Measurements from ENCODE around the gene WHRN.
A peak's percentile ranks its signal among the peaks of the same experiment; 100 is the strongest.

Gene WHRN

DNA sequence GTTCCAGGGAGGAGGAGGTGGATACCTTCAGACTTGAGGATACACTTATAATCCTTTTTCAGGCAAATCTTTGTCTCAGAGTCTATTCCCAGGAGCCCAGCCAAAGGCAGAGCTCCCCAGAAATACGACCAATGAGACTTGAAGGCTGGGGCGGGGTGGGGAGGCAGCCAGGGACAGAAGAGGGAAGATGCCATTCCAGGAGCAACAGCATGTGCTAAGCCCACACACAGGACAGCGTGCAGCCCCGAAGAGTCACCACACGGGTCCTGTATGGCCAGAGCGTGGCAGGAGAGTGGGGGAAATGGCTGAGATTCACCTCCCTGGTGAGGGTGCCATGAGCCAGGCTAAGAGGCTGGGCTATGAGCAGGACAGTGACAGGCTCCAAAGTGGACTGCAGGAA lies 35.2 kb downstream of the WHRN start:
- H3K4me1 Mint-ChIP-seq = peaks cover under 1% of the 10 kb centered on the region
- H3K4me3 Mint-ChIP-seq = no peak overlapping the region
- peaks cover 5% of the 10 kb centered on the region for H3K27me3 Mint-ChIP-seq (ENCODE audit: low read depth, poor library complexity)
- H3K36me3 Mint-ChIP-seq (ENCODE audit: low read depth) = peaks cover 16% of the 10 kb centered on the region
- H3K9me3 Mint-ChIP-seq = no peaks in the 10 kb centered on the region
- no peak for DNase-seq
- TF ChIP-seq, protein P1, sequence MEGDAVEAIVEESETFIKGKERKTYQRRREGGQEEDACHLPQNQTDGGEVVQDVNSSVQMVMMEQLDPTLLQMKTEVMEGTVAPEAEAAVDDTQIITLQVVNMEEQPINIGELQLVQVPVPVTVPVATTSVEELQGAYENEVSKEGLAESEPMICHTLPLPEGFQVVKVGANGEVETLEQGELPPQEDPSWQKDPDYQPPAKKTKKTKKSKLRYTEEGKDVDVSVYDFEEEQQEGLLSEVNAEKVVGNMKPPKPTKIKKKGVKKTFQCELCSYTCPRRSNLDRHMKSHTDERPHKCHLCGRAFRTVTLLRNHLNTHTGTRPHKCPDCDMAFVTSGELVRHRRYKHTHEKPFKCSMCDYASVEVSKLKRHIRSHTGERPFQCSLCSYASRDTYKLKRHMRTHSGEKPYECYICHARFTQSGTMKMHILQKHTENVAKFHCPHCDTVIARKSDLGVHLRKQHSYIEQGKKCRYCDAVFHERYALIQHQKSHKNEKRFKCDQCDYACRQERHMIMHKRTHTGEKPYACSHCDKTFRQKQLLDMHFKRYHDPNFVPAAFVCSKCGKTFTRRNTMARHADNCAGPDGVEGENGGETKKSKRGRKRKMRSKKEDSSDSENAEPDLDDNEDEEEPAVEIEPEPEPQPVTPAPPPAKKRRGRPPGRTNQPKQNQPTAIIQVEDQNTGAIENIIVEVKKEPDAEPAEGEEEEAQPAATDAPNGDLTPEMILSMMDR (IDR thresholded peaks at IDR 0.05) = no peak
- peak overlapping the region; percentile 42 for H3K27ac Mint-ChIP-seq

DNA sequence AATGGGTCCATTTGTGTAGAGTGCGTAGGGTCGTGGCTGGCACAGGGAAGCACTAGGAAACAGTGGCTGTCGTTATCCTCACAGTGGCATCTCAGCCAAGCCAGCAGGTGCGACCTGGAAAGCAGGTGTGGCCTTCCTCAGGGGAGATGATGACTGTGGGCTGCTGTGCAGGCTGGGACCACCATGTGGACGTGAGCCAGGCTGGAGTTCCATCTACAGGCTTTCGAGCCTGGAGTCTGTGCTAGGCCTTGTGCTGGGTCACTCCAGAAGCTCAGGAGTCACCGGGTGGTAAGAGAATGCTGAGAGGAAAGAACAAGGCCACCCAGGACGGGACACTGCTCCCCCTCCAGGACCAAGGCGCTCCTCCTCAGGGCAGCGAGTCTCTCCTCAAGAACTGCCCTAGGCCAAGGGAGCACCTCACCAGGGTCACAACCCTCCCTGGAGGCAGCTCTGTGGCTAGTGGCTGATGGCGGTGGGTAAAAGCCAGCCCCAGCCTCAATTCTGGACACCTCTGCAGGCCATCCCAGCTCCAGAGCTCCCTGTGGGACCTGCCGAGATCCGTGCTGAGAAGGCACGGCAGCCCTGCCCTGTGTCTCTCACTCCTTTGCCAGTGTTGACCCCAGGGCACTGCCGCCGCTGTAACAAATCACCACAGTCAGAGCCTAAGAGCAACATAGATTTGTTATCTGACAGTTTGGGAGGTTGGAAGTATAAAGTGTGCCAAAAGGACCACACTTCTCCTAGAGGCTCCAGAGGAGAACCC lies 36.0 kb downstream of the WHRN start:
- Mint-ChIP-seq H3K9me3 (no peaks in the 10 kb centered on the region), H3K27ac (no peak overlapping the region), H3K27me3 (ENCODE audit: low read depth, poor library complexity) (peaks cover 5% of the 10 kb centered on the region), H3K4me1 (no peaks in the 10 kb centered on the region), H3K4me3 (no peak overlapping the region), H3K36me3 (ENCODE audit: low read depth) (peaks cover 25% of the 10 kb centered on the region)
- DNase-seq = no peak
- TF ChIP-seq, protein P1 (IDR thresholded peaks at IDR 0.05) = no peak

DNA sequence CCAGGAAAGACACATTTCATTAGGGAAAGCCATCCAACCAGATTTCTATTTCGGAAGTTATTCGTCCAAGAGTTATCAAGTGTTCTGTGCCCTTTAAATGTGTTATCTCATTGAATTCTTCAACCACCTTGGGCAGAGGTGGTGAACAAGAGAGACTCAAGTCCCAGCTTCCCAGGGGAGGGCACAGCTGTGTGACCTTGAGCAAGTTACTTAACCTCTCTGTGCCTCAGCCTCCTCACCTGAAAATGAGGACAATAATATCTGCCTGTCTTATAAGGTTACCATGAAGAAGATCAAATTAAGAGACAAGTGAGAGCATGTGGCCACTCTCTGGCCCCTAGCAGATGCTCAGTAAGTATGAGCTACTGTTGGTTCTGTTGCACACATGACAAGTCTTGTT lies 37.4 kb downstream of the WHRN start:
- H3K4me1 Mint-ChIP-seq = no peaks in the 10 kb centered on the region
- TF ChIP-seq, protein P1 (IDR thresholded peaks at IDR 0.05) = no peak
- H3K27me3 Mint-ChIP-seq (ENCODE audit: low read depth, poor library complexity) = peaks cover 5% of the 10 kb centered on the region
- H3K4me3 Mint-ChIP-seq = no peak overlapping the region
- H3K36me3 Mint-ChIP-seq (ENCODE audit: low read depth) = peaks cover 32% of the 10 kb centered on the region
- no peaks in the 10 kb centered on the region for H3K9me3 Mint-ChIP-seq
- H3K27ac Mint-ChIP-seq = no peak overlapping the region
- DNase-seq = no peak

DNA sequence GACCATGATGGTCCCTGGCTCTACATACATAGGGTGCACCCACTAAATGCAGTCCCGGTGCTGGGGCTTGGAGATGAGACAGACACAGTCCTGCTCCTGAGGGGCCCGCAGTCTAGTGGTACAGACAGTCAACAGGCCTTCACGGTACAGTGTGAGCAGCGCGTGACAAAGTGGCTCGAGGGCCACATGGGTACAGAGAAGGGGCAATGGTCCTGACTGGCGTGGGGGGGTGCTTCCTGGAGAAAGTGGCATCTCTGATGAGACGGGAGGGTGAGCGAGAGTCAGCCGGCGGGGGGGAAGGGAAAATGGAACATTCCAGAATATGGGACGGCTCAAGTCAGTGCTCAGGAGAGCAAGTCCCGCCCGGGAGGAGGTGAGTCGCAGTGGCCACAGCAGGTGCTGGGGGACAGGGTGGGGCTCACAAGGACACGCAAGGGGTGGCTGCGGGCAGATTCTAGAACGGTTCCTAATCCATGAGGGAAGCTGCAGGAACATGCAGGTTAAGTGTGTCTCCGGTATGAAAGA lies 38.0 kb downstream of the WHRN start:
- Mint-ChIP-seq H3K27ac (peak overlapping the region; percentile 60), H3K27me3 (ENCODE audit: low read depth, poor library complexity) (peaks cover 9% of the 10 kb centered on the region), H3K36me3 (ENCODE audit: low read depth) (peaks cover 32% of the 10 kb centered on the region), H3K9me3 (no peaks in the 10 kb centered on the region), H3K4me1 (no peaks in the 10 kb centered on the region), H3K4me3 (no peak overlapping the region)
- TF ChIP-seq, protein P1 (IDR thresholded peaks at IDR 0.05) = no peak
- DNase-seq = no peak

DNA sequence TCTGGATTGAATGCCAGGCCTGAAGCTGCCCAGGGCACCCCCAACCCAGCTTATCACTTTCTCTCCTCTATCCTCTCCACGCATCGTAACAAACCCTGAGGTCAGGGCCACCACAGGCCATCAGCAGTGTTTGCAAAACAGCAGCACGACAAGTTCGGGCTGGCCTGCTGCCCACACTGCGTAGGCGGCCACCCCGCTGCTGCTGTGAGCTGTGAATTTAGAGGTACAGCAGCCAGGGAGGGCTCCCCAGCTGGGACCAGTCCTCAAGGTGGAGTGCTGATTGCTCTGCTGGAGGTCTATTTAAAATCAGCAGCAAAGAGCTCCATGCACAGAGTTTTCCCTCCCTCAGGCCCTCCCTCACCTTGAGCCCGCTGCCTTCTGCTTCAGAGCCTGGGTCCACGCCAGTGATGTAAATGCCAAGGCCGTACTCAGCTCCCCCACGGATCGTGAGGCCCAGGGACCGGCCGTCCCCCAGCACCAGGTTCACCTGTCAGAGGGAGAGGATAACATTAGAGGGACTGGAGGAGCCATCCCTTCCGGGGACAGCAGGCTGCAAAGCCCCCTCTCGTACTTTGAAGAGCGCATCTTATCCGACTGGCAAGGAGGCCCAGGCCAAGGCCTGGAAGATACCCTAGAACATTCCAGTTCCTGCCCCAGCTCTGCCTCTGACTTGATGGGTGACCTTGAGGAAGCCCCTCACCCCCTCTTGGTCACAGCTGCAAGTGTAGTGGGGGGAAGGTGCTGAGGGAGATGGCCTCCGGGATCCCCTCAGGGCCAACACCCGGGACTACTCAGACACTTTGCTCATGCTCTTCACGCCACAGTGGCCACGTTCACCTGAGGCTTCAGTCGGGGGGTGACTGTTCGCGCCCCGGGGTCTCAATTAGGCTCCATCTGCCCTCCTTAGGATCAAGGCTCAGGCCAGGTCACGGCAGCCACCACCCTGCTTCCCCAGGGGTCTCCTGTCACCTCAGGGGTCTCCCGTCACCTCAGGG lies 39.1 kb downstream of the WHRN start:
- Mint-ChIP-seq H3K4me3 (no peak overlapping the region), H3K36me3 (ENCODE audit: low read depth) (peaks cover 32% of the 10 kb centered on the region), H3K9me3 (no peaks in the 10 kb centered on the region), H3K27ac (no peak overlapping the region), H3K27me3 (ENCODE audit: low read depth, poor library complexity) (peaks cover 9% of the 10 kb centered on the region), H3K4me1 (peaks cover 5% of the 10 kb centered on the region)
- TF ChIP-seq, protein P1 (IDR thresholded peaks at IDR 0.05) = no peak
- no peak for DNase-seq

All from nephron progenitor cell (in vitro differentiated cells).